Astrocyte (in vitro differentiated cells and primary cell): Measurements from ENCODE around the gene PLEKHA4. TPM values are rescaled to one million over a fixed set of nuclear protein-coding genes. Genes with fewer than 3 reads are reported as not detected.
"Not testable (repeated sequence)": the region's sequence is repeated elsewhere in the genome, so short reads cannot be mapped to it uniquely, and the experiment has no call there.

Experiments
- DNase-seq: peaks from one replicate; pipeline ENCODE4 v3.0.0-alpha.2; 2010; ENCODE audit warnings: low read depth
- FAIRE-seq: peaks from 2 replicates; lab custom pipeline; 2011; peaks lifted over from hg19 to GRCh38; lab: Jason Lieb, UNC
- H2AFZ ChIP-seq: 2 replicates; pipeline ENCODE4 v1.6.0; 2012; ENCODE audit warnings: low read depth, low read length, inconsistent platforms
- H3K27ac ChIP-seq: 2 replicates; pipeline ENCODE4 v1.5.1; 2011; ENCODE audit warnings: low read depth, low read length, inconsistent platforms
- H3K27me3 ChIP-seq: 2 replicates; pipeline ENCODE4 v1.6.0; 2011; ENCODE audit warnings: low read length, inconsistent platforms; ENCODE audit not compliant: insufficient read depth
- H3K36me3 ChIP-seq: 2 replicates; pipeline ENCODE4 v1.5.1; 2011; ENCODE audit warnings: low read length, inconsistent platforms; ENCODE audit not compliant: insufficient read depth
- H3K4me1 ChIP-seq: 2 replicates; pipeline ENCODE4 v1.5.1; 2011; ENCODE audit warnings: low read length, inconsistent platforms; ENCODE audit not compliant: insufficient read depth
- H3K4me2 ChIP-seq: 2 replicates; pipeline ENCODE4 v1.6.0; 2012; ENCODE audit warnings: low read length, inconsistent platforms
- H3K4me3 ChIP-seq: 2 replicates; pipeline ENCODE4 v1.5.1; 2011; ENCODE audit warnings: low read depth, mild to moderate bottlenecking, low read length, inconsistent platforms; ENCODE audit not compliant: insufficient read depth
- H3K79me2 ChIP-seq: 2 replicates; pipeline ENCODE4 v1.6.0; 2012; ENCODE audit warnings: mild to moderate bottlenecking, low read length, inconsistent platforms; ENCODE audit not compliant: insufficient read depth
- H3K9ac ChIP-seq: 2 replicates; pipeline ENCODE4 v1.6.0; 2012; ENCODE audit warnings: mild to moderate bottlenecking, low read length, inconsistent platforms
- H3K9me3 ChIP-seq: 2 replicates; pipeline ENCODE4 v1.5.1; 2012; ENCODE audit warnings: low read depth, mild to moderate bottlenecking, low read length, inconsistent platforms; ENCODE audit not compliant: insufficient read depth
- H4K20me1 ChIP-seq: 2 replicates; pipeline ENCODE4 v1.6.0; 2012; ENCODE audit warnings: low read length, inconsistent platforms; ENCODE audit not compliant: insufficient read depth
- H3K27ac Mint-ChIP-seq: one replicate; pipeline ENCODE4 v1.8.0; 2021; ENCODE audit warnings: mild to moderate bottlenecking, mixed read lengths; ENCODE audit not compliant: unreplicated experiment
- H3K27me3 Mint-ChIP-seq: one replicate; pipeline ENCODE4 v1.8.0; 2021; ENCODE audit warnings: low read depth, mixed read lengths; ENCODE audit not compliant: unreplicated experiment
- H3K36me3 Mint-ChIP-seq: one replicate; pipeline ENCODE4 v1.8.0; 2021; ENCODE audit warnings: low read depth, mixed read lengths; ENCODE audit not compliant: unreplicated experiment
- H3K4me1 Mint-ChIP-seq: one replicate; pipeline ENCODE4 v1.8.0; 2021; ENCODE audit warnings: low read depth, mixed read lengths; ENCODE audit not compliant: unreplicated experiment
- H3K4me3 Mint-ChIP-seq: one replicate; pipeline ENCODE4 v1.8.0; 2021; ENCODE audit warnings: mild to moderate bottlenecking, moderate library complexity, mixed read lengths; ENCODE audit not compliant: unreplicated experiment
- H3K9me3 Mint-ChIP-seq: one replicate; pipeline ENCODE4 v1.8.0; 2021; ENCODE audit warnings: mild to moderate bottlenecking, mixed read lengths; ENCODE audit not compliant: unreplicated experiment
- EZH2 ChIP-seq: IDR thresholded peaks from 2 replicates; pipeline ENCODE4 v1.6.1; 2012; ENCODE audit warnings: mild to moderate bottlenecking, low read length, inconsistent platforms; ENCODE audit not compliant: insufficient read depth
- total RNA-seq: library from RNA; stranded (reverse); gene quantifications from 2 replicates; pipeline ENCODE4 v1.2.1, GENCODE V29; 2021
- TF ChIP-seq, protein P1 (sequence below): IDR thresholded peaks from 2 replicates; pipeline ENCODE4 v1.5.1; 2011; ENCODE audit warnings: low read depth, mild to moderate bottlenecking, inconsistent platforms, low read length, moderate library complexity; ENCODE audit not compliant: insufficient read depth

The PLEKHA4 gene
- total RNA-seq, 1 donor from 2014 or later, result 27.5 TPM

- Histone ChIP-seq H3K9me3 (no peaks in the 10 kb centered on the region), H4K20me1 (peaks cover 5% of the 10 kb centered on the region), H3K36me3 (peaks cover 25% of the 10 kb centered on the region), H3K4me2 (no peak overlapping the region), H2AFZ (no peak overlapping the region), H3K4me1 (no peaks in the 10 kb centered on the region), H3K79me2 (no peaks in the 10 kb centered on the region), H3K27ac (no peak overlapping the region), H3K4me3 (no peak overlapping the region), H3K9ac (no peak overlapping the region), H3K27me3 (no peaks in the 10 kb centered on the region)
- Mint-ChIP-seq H3K4me3 (no peak overlapping the region), H3K27ac (no peak overlapping the region), H3K36me3 (peaks cover 23% of the 10 kb centered on the region), H3K9me3 (peaks cover 2% of the 10 kb centered on the region), H3K27me3 (no peaks in the 10 kb centered on the region), H3K4me1 (no peaks in the 10 kb centered on the region)
- DNase-seq, result no peak
- TF ChIP-seq, protein P1, sequence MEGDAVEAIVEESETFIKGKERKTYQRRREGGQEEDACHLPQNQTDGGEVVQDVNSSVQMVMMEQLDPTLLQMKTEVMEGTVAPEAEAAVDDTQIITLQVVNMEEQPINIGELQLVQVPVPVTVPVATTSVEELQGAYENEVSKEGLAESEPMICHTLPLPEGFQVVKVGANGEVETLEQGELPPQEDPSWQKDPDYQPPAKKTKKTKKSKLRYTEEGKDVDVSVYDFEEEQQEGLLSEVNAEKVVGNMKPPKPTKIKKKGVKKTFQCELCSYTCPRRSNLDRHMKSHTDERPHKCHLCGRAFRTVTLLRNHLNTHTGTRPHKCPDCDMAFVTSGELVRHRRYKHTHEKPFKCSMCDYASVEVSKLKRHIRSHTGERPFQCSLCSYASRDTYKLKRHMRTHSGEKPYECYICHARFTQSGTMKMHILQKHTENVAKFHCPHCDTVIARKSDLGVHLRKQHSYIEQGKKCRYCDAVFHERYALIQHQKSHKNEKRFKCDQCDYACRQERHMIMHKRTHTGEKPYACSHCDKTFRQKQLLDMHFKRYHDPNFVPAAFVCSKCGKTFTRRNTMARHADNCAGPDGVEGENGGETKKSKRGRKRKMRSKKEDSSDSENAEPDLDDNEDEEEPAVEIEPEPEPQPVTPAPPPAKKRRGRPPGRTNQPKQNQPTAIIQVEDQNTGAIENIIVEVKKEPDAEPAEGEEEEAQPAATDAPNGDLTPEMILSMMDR, result no peak
- FAIRE-seq, result no peak
These were observed 42.4 kb upstream of the PLEKHA4 start for GRCh38 chr19:48910803-48911202.

DNA sequence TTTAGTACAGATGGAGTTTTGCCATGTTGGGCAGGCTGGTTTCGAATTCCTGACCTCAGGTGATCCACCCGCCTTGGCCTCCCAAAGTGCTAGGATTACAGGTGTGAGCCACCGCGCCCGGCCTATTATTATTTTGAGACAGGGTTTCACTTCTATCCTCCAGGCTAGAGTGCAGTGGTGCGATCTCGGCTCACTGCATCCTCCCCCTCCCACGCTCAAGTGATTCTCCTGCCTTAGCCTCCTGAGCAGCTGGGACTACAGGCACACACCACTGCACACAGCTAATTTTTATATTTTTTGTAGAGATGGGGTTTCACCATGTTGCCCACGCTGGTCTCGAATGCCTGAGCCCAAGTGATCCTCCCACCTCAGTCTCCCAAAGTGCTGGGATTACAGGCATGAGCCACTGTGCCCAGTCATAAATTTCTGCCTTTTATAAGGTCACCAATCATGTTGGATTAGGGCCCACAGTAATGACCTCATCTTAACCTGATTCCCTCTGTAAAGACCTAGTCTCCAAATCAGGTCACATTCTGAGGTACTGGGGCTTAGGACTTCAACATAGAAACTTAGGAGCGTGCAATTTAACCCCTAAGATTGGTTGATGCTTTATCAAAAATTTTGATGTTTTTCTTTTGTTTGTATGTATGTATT lies 41.1 kb upstream of the PLEKHA4 start:
- H3K4me3 ChIP-seq, FAIRE-seq, H3K4me3 Mint-ChIP-seq, H3K4me1 ChIP-seq, H3K9me3 ChIP-seq, H2AFZ ChIP-seq, H3K4me1 Mint-ChIP-seq, H3K27ac Mint-ChIP-seq, DNase-seq, H3K4me2 ChIP-seq, H3K27me3 Mint-ChIP-seq, H3K9ac ChIP-seq, H3K27ac ChIP-seq, H3K9me3 Mint-ChIP-seq, H3K27me3 ChIP-seq, H3K79me2 ChIP-seq: not testable (repeated sequence)
- Histone ChIP-seq H3K36me3 (peaks cover 27% of the 10 kb centered on the region), H4K20me1 (peaks cover 13% of the 10 kb centered on the region)
- peaks cover 28% of the 10 kb centered on the region for H3K36me3 Mint-ChIP-seq

- H3K27ac ChIP-seq, result no peak overlapping the region
- Mint-ChIP-seq H3K4me1 (no peaks in the 10 kb centered on the region), H3K4me3 (no peak overlapping the region), H3K9me3 (peaks cover 2% of the 10 kb centered on the region), H3K27me3 (no peaks in the 10 kb centered on the region), H3K36me3 (peaks cover 16% of the 10 kb centered on the region), H3K27ac (no peak overlapping the region)
- no peak overlapping the region for H3K9ac ChIP-seq
- peaks cover 16% of the 10 kb centered on the region for H3K36me3 ChIP-seq
- no peaks in the 10 kb centered on the region for H3K9me3 ChIP-seq
- DNase-seq (no peak), FAIRE-seq (no peak)
- no peak overlapping the region for H3K4me2 ChIP-seq
- no peaks in the 10 kb centered on the region for H3K27me3 ChIP-seq
- no peak overlapping the region for H3K4me3 ChIP-seq
- peaks cover 18% of the 10 kb centered on the region for H4K20me1 ChIP-seq
- H3K4me1 ChIP-seq, result no peaks in the 10 kb centered on the region
- no peak overlapping the region for H2AFZ ChIP-seq
- H3K79me2 ChIP-seq, result peaks cover 3% of the 10 kb centered on the region
- no peak for TF ChIP-seq EZH2
- TF ChIP-seq, protein P1, result no peak
These were observed 39.3 kb upstream of the PLEKHA4 start for GRCh38 chr19:48907671-48908070.
